ENCODE measurements around the gene BCL2L13. TPM values are rescaled to one million over a fixed set of nuclear protein-coding genes. Genes with fewer than 3 reads are reported as not detected.

The BCL2L13 gene
- total and polyA plus RNA-seq, 8 donors: 30.5 to 38.9 (median 34.6) TPM

DNA sequence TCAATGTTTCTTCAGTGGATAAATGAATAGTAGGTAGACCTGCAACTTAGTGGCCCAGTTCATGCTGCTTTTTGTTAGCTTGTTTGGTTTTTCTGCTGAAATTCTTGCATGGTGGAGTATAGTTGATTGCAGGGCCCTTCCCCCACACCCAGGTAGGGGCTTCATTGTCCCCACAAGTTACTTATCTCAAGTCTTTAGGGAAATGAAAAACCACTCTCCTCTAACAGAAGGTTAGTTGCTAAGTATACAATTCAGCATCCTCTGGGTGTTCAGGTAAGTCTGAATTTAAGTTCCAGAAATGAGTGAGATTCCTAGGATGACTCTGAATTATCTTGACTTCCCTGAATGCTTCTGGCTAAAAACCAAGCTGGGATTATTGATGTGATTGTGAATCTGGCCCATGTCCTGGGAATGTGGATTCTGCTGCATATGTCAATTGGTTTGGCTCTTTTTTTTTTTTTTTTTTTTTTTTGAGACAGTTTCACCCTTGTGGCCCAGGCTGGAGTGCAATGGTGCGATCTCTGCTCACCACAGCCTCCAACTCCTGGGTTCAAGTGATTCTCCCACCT is 40.3 kb downstream of the BCL2L13 start:
- intact Hi-C loops (cut with DNase I): no loop called here
- Histone ChIP-seq H3K27me3 (no peaks in the 10 kb centered on the region), H3K4me3 (no peak overlapping the region), H3K36me3 (peaks cover 0 to 3% of the 10 kb centered on the region in 2 donors), H3K4me1 (peaks cover 0 to 31% of the 10 kb centered on the region in 2 donors), H3K27ac (no peak overlapping the region), H3K9me3 (no peaks in the 10 kb centered on the region)
- ATAC-seq (no peak), DNase-seq (no peak)
- TF ChIP-seq, protein P1, sequence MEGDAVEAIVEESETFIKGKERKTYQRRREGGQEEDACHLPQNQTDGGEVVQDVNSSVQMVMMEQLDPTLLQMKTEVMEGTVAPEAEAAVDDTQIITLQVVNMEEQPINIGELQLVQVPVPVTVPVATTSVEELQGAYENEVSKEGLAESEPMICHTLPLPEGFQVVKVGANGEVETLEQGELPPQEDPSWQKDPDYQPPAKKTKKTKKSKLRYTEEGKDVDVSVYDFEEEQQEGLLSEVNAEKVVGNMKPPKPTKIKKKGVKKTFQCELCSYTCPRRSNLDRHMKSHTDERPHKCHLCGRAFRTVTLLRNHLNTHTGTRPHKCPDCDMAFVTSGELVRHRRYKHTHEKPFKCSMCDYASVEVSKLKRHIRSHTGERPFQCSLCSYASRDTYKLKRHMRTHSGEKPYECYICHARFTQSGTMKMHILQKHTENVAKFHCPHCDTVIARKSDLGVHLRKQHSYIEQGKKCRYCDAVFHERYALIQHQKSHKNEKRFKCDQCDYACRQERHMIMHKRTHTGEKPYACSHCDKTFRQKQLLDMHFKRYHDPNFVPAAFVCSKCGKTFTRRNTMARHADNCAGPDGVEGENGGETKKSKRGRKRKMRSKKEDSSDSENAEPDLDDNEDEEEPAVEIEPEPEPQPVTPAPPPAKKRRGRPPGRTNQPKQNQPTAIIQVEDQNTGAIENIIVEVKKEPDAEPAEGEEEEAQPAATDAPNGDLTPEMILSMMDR (IDR thresholded peaks at IDR 0.05): no peak

DNA sequence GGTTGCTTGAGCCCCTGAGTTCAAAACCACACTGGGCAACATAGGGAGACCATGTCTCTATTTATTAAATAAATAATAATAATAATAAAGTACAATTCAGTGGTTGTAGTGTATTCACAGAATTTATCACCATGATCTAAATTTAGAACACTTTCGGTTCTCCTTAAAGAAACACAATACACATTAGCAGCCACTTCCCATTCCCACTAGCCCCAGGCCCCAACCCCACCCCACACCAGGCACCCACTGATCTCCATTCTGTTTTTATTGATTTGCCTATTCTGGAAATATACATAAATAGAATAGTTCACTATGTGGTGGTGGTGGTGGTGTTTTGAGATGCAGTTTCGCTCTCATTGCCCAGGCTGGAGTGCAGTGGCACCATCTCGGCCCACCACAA is 45.7 kb downstream of the BCL2L13 start:
- Histone ChIP-seq H3K9me3 (no peaks in the 10 kb centered on the region), H3K36me3 (peaks cover 0 to 39% of the 10 kb centered on the region in 2 donors), H3K27me3 (no peaks in the 10 kb centered on the region), H3K27ac (no peak overlapping the region), H3K4me3 (no peak overlapping the region), H3K4me1 (peaks cover 0 to 26% of the 10 kb centered on the region in 2 donors)
- ATAC-seq (no peak), DNase-seq (no peak)
- TF ChIP-seq, protein P1 (IDR thresholded peaks at IDR 0.05): no peak
- intact Hi-C loops (cut with DNase I): no loop called here

DNA sequence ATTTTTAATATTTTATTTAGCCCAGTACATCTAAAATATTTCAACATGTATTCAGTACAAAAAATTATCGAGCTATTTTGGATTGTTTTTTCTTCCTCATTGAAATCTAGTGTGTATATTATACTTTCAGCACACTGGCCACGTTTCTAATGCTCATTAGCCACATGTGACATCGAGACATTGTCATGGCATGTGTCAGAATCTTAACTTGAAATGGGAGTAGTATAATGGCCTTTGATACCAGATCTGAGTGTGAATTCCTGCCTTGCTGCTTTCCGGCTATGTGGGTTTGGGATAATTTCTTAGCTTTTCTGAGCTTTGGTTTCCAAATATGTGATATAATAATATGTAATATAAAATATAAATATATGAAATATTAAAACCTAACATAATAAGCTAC is 54.3 kb downstream of the BCL2L13 start:
- H3K36me3 ChIP-seq: peaks cover 0 to 28% of the 10 kb centered on the region in 2 donors
- DNase-seq (no peak), ATAC-seq (no peak)
- no peaks in the 10 kb centered on the region for H3K9me3 ChIP-seq
- H3K4me3 ChIP-seq: no peak overlapping the region
- intact Hi-C loops (cut with DNase I): no loop called here
- no peaks in the 10 kb centered on the region for H3K27me3 ChIP-seq
- H3K4me1 ChIP-seq: peaks cover 0 to 21% of the 10 kb centered on the region in 2 donors
- H3K27ac ChIP-seq: no peak overlapping the region
- TF ChIP-seq, protein P1 (IDR thresholded peaks at IDR 0.05): no peak

DNA sequence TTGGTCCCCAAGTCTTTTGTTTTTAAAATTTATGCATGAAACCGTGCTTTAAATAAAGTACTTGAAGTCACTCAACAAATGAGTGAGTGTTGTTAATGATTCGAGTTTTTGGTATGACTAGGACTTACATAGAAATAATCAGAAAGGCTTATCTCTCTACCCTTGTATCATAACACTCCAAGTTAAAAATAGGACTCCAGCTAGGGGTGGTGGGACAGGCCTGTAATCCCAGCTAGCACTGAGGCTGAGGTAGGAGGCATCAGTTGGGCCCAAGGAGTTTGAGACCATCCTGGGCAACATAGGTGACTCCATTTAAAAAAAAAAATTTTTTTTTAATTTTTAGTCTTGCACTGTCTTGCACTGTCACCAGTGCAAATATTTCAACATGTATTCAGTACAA is 55.6 kb downstream of the BCL2L13 start:
- H3K4me3 ChIP-seq: no peak overlapping the region
- DNase-seq (no peak), ATAC-seq (no peak)
- H3K27me3 ChIP-seq: no peaks in the 10 kb centered on the region
- peaks cover 0 to 19% of the 10 kb centered on the region in 2 donors for H3K4me1 ChIP-seq
- intact Hi-C loops (cut with DNase I): no loop called here
- peaks cover 0 to 25% of the 10 kb centered on the region in 2 donors for H3K36me3 ChIP-seq
- H3K27ac ChIP-seq: no peak overlapping the region
- no peaks in the 10 kb centered on the region for H3K9me3 ChIP-seq
- TF ChIP-seq, protein P1 (IDR thresholded peaks at IDR 0.05): no peak

DNA sequence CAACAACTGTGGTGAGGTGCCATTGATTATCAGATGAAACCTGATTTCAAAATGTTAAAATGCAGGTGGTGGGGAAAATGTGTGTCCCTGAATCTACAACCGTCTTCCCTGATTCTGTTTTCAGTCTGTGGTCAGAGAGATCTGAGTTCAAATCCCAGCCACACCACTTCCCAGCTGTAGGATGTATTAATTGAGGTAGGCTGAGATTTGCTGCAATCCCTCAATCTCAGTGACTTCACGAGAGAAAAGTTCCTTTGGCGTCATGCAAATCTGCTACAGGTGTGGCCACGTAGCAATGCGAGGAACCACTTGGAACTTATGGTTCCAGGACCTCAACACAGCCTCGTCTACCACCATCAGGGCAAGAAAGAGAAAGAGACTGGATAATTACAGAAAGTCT is 56.2 kb downstream of the BCL2L13 start:
- DNase-seq (no peak), ATAC-seq (no peak)
- no peaks in the 10 kb centered on the region for H3K9me3 ChIP-seq
- no peak overlapping the region for H3K4me3 ChIP-seq
- peaks cover 0 to 20% of the 10 kb centered on the region in 2 donors for H3K4me1 ChIP-seq
- peaks cover 0 to 19% of the 10 kb centered on the region in 2 donors for H3K36me3 ChIP-seq
- TF ChIP-seq, protein P1 (IDR thresholded peaks at IDR 0.05): no peak
- intact Hi-C loops (cut with DNase I): no loop called here
- H3K27me3 ChIP-seq: no peaks in the 10 kb centered on the region
- no peak overlapping the region for H3K27ac ChIP-seq
